ENCODE results near the gene WWTR1. TPM values are rescaled to one million over a fixed set of nuclear protein-coding genes. Genes with fewer than 3 reads are reported as not detected.
A peak's percentile ranks its signal among the peaks of the same experiment; 100 is the strongest.

WWTR1 gene
- total and polyA plus RNA-seq, 2 experiments from 2014 or later = 54.8 to 69.1 TPM

DNA sequence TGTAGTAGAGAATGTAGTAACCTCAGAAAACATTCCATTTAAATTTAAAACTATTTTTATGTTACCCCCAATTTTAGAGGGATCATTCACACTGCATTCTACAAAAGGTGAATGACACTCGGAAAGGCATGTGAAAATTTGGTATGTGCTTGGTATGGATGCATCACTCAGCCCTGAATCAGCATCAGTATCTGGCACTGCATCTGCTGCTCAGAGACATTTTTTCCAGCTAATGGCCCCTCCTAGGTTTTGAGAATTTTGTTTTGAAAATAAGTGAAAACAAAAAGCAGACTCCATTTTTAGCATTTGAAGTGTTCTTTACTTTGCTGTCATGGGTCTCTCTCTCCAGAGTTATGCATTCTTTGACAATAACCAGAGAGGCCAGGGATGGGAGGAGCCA lies 15.6 kb upstream of the WWTR1 start:
- Histone ChIP-seq H3K36me3 (no peaks in the 10 kb centered on the region), H3K9me3 (ENCODE audit: low read depth) (no peaks in the 10 kb centered on the region), H3K27me3 (no peaks in the 10 kb centered on the region), H3K27ac (no peak overlapping the region), H3K4me3 (no peak overlapping the region), H3K4me1 (ENCODE audit: low read depth) (peaks cover 15% of the 10 kb centered on the region)
- TF ChIP-seq, protein P1, sequence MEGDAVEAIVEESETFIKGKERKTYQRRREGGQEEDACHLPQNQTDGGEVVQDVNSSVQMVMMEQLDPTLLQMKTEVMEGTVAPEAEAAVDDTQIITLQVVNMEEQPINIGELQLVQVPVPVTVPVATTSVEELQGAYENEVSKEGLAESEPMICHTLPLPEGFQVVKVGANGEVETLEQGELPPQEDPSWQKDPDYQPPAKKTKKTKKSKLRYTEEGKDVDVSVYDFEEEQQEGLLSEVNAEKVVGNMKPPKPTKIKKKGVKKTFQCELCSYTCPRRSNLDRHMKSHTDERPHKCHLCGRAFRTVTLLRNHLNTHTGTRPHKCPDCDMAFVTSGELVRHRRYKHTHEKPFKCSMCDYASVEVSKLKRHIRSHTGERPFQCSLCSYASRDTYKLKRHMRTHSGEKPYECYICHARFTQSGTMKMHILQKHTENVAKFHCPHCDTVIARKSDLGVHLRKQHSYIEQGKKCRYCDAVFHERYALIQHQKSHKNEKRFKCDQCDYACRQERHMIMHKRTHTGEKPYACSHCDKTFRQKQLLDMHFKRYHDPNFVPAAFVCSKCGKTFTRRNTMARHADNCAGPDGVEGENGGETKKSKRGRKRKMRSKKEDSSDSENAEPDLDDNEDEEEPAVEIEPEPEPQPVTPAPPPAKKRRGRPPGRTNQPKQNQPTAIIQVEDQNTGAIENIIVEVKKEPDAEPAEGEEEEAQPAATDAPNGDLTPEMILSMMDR (IDR thresholded peaks at IDR 0.05; ENCODE audit: low read depth, low read length) = no peak
- peak in 1 of 2 donors; percentile 39 for DNase-seq (ENCODE audit: low read depth in 1 of 2, low spot score in 1 of 2)

DNA sequence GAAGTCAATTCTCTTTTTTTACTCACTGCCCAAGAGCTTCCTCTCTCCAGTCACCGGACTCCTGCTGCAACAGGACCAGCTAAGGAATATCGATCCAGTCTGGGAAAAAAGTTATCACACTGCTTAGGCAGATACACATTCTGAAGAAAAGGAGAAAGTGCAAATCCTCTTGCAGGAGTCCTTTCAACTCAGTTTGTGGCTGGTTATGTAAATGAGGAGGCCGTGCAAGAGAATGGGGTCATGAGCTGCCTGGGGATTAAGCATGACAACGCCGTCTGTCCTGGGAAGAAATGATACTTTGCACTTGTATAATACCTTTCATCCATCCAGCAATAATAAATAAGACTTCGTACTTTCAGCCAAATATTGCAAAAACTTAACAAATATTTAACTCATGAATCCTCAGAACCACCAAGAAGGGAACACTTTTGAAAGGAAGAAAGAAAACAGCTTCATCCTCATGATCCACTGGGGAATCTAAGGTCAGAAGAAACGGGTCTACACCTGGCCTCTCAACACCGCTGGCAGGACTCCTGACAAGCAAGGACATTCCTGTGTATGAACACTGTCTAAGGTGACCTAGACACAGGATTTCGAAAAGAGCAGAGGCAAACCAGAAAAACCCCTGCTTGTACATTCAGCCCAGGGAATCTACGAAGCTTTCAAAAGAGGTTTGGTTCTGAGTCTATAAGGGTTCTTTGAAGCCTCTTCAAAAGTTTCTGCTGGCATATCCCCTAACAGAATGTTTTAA lies 13.1 kb upstream of the WWTR1 start:
- TF ChIP-seq, protein P1 (IDR thresholded peaks at IDR 0.05; ENCODE audit: low read depth, low read length) = no peak
- Histone ChIP-seq H3K36me3 (no peaks in the 10 kb centered on the region), H3K4me3 (no peak overlapping the region), H3K4me1 (ENCODE audit: low read depth) (peaks cover 15% of the 10 kb centered on the region), H3K27ac (no peak overlapping the region), H3K9me3 (ENCODE audit: low read depth) (no peaks in the 10 kb centered on the region), H3K27me3 (no peaks in the 10 kb centered on the region)
- DNase-seq (ENCODE audit: low read depth in 1 of 2, low spot score in 1 of 2) = no peak

DNA sequence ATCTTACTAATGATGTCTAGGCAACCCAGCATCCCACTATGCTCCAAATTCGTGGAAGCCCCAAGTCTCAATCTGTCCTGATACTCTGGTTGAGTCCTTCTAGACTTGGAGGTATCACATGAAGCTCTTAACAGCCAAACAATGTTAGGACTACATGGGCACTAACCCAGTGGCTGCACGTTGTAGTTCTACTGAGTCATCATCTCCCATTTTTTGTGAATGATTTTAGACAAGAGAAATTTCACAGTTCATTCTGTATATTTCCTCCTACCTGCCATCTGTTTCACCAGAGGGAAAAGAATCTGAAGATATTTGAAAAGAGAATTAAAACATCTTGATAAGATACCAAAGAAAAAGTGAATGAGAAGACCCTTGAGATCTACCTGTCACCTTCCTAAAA lies 9.8 kb upstream of the WWTR1 start:
- Histone ChIP-seq H3K36me3 (no peaks in the 10 kb centered on the region), H3K4me1 (ENCODE audit: low read depth) (peaks cover 10% of the 10 kb centered on the region), H3K4me3 (no peak overlapping the region), H3K9me3 (ENCODE audit: low read depth) (no peaks in the 10 kb centered on the region), H3K27ac (no peak overlapping the region), H3K27me3 (no peaks in the 10 kb centered on the region)
- no peak for DNase-seq (ENCODE audit: low read depth in 1 of 2, low spot score in 1 of 2)
- TF ChIP-seq, protein P1 (IDR thresholded peaks at IDR 0.05; ENCODE audit: low read depth, low read length) = no peak

DNA sequence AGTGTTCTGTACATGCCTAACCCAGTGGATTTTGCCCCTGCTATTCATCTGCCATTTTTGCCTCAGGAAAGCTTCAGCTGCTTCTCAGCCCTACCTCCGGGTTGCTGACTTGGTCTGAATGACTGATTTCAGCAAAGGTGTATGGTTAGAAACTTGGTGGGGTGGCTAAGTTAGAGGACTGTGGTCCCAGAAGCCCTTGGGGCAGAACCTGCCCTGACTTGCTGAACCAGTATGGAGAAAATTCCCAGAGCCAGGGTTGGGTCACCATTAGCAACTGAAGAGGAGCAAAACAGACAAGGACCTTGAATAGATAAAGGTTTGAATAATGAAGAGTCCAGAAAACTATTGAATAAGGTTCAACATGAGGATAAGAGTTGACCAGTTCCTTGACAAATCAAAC lies 6.1 kb upstream of the WWTR1 start:
- Histone ChIP-seq H3K9me3 (ENCODE audit: low read depth) (no peaks in the 10 kb centered on the region), H3K4me1 (ENCODE audit: low read depth) (peaks cover 5% of the 10 kb centered on the region), H3K27ac (no peak overlapping the region), H3K27me3 (no peaks in the 10 kb centered on the region), H3K4me3 (no peak overlapping the region), H3K36me3 (no peaks in the 10 kb centered on the region)
- TF ChIP-seq, protein P1 (IDR thresholded peaks at IDR 0.05; ENCODE audit: low read depth, low read length) = no peak
- no peak for DNase-seq (ENCODE audit: low read depth in 1 of 2, low spot score in 1 of 2)

DNA sequence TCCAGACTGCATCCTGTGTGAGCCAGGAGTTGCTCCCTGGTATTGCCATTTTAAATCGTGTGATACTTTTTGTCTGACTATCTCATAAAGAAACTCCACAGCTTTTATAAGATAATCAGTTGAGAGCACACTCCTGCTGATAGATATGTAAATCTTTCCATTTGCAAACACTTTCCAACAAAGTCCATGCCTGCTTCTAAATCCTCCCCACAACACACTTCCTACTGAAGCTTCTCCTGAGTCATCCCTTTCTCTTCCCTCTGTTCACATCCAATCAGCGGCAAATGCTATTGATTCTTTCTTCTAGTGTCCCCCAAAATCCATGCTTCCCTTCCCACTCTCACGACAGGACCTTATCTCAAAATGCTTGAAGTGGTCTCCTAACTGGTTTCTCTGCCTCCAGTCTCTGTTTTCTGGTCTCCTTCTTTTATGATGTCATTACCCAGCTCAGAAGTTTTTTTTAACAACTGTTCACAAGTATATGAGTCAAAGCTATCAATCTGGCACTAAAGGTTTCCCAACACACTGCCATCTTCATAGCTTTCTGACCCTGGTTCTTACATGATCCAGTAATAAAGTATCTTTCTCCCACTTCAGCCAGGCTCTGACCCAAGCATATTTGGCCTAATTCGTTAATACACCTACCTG lies 4.5 kb upstream of the WWTR1 start:
- H3K27ac ChIP-seq = no peak overlapping the region
- peaks cover 8% of the 10 kb centered on the region for H3K4me1 ChIP-seq (ENCODE audit: low read depth)
- no peak for DNase-seq (ENCODE audit: low read depth in 1 of 2, low spot score in 1 of 2)
- no peaks in the 10 kb centered on the region for H3K9me3 ChIP-seq (ENCODE audit: low read depth)
- H3K36me3 ChIP-seq = no peaks in the 10 kb centered on the region
- TF ChIP-seq, protein P1 (IDR thresholded peaks at IDR 0.05; ENCODE audit: low read depth, low read length) = no peak
- no peak overlapping the region for H3K4me3 ChIP-seq
- no peaks in the 10 kb centered on the region for H3K27me3 ChIP-seq

Data from cardiac muscle cell (in vitro differentiated cells and primary cell).